Mucosa of stomach (tissue), 1 donor: Measurements from ENCODE around the gene SLC1A7.

Experiments
- H3K27me3 ChIP-seq: one replicate; pipeline ENCODE4 v1.7.0; 2013; ENCODE audit warnings: mild to moderate bottlenecking, low read length; ENCODE audit not compliant: control insufficient read depth, insufficient read depth
- H3K36me3 ChIP-seq: one replicate; pipeline ENCODE4 v1.7.0; 2013; ENCODE audit warnings: low read length; ENCODE audit not compliant: control insufficient read depth, insufficient read depth
- H3K4me1 ChIP-seq: one replicate; pipeline ENCODE4 v1.7.0; 2013; ENCODE audit warnings: mild to moderate bottlenecking, low read length; ENCODE audit not compliant: control insufficient read depth, insufficient read depth
- H3K4me3 ChIP-seq: one replicate; pipeline ENCODE4 v1.7.0; 2013; ENCODE audit warnings: low read length
- H3K9ac ChIP-seq: one replicate; pipeline ENCODE4 v1.7.0; 2013; ENCODE audit warnings: mild to moderate bottlenecking, low read length, moderate library complexity
- H3K9me3 ChIP-seq: one replicate; pipeline ENCODE4 v1.7.0; 2013; ENCODE audit warnings: mild to moderate bottlenecking, low read length, moderate library complexity; ENCODE audit not compliant: control insufficient read depth
- donor health status: Pancreatic carcinoma.

The SLC1A7 gene

GRCh38 chr1:53065391-53065790 is 77.0 kb downstream of the SLC1A7 start:
- Histone ChIP-seq H3K27me3 (peaks cover 38% of the 10 kb centered on the region), H3K4me1 (peaks cover 6% of the 10 kb centered on the region), H3K9me3 (no peaks in the 10 kb centered on the region), H3K4me3 (no peak overlapping the region), H3K36me3 (no peaks in the 10 kb centered on the region), H3K9ac (no peak overlapping the region)

DNA sequence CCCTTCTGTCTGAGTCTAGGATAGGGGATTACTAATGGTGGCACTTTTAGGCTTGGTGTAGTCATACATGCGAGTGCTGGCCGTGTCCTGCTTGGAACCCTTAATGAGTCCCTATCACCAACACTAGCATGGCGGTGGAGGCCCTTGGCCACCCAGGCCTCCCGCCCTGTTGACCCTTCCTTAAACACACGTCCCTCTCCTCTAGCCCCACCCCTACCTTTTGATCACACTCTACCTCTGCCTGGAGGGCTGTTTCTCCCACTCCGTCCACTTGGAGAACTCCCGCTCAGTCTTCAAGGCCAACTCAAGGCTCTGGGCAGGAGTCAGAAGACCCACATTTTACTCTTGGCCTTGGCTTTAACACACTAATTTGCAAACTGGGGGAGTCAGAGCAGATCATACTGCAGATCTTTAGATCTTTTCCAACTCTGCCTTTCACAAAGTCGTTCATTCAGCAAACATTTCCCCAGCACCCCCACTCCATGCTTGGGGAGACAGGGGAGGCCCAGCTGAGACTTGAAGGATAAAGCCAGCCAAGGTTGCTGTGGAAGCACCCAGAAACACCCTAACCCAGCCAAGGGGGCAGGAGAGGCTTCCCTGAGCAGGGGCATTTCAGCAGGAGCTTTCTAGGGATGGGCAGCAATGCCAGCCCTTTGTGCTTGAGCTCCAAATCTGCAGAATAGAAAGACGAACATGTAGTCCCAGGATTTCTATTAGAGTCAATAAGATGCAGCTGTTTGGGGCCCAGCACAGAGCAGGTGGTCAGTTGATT is 78.5 kb downstream of the SLC1A7 start:
- no peak overlapping the region for H3K4me3 ChIP-seq
- peaks cover 6% of the 10 kb centered on the region for H3K4me1 ChIP-seq
- no peaks in the 10 kb centered on the region for H3K9me3 ChIP-seq
- H3K36me3 ChIP-seq: no peaks in the 10 kb centered on the region
- peaks cover 38% of the 10 kb centered on the region for H3K27me3 ChIP-seq
- no peak overlapping the region for H3K9ac ChIP-seq

GRCh38 chr1:53062708-53063591 is 79.5 kb downstream of the SLC1A7 start:
- H3K9me3 ChIP-seq: no peaks in the 10 kb centered on the region
- H3K27me3 ChIP-seq: peaks cover 38% of the 10 kb centered on the region
- H3K4me1 ChIP-seq: peaks cover 6% of the 10 kb centered on the region
- H3K36me3 ChIP-seq: no peaks in the 10 kb centered on the region
- no peak overlapping the region for H3K4me3 ChIP-seq
- H3K9ac ChIP-seq: peak overlapping the region; percentile 64

DNA sequence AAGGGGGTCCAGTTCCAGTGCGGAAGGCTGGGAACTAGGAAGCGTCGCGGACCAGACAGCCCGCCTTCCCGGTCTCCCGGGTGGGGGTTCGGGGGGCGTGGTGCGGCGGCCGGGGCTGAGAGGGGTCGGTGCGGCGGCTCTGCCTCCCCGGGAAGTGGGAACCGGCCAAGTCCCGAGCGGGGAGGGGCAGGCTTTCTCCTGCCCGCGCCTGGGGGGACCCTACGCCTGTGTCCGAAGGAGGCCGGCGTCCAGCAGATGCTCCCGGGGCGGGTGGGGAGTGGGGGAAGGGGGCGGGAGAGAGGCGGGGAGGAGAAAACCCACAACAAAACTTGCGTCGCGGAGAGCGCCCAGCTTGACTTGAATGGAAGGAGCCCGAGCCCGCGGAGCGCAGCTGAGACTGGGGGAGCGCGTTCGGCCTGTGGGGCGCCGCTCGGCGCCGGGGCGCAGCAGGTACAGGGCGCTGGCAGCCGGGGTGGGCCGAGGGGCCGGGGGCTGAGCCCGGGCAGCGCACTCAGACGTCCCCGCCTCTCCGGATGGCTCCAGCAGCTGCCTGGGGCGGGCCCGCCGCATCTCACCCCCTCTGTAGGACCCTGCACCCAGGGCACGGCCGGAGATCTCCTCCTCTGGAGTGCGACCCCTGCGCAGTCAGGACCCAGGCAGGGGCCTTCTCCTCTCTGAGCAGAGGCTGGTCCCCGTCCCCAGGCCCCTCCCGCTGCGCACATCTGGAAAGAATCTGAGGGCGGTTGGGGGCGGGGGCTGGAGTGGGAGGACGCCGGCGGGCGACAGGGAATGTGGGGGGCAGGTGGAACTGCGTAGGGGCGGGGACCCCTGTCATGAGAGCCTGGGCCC is 80.4 kb downstream of the SLC1A7 start, which contains the start of gene PODN:
Gene PODN, plus strand, starts transcription at position 355 of the 849 bp plus-strand sequence. CDS start 7,643 bp downstream, outside the sequence.
- Histone ChIP-seq H3K27me3 (peaks cover 38% of the 10 kb centered on the region), H3K9me3 (no peaks in the 10 kb centered on the region), H3K36me3 (no peaks in the 10 kb centered on the region), H3K4me1 (peaks cover 6% of the 10 kb centered on the region), H3K9ac (peak within 1 kb of the TSS; percentile 64), H3K4me3 (no peak within 1 kb of the TSS)

GRCh38 chr1:53061123-53061858 is 81.1 kb downstream of the SLC1A7 start:
- Histone ChIP-seq H3K9ac (peak overlapping the region; percentile 50), H3K36me3 (no peaks in the 10 kb centered on the region), H3K4me1 (peaks cover 6% of the 10 kb centered on the region), H3K4me3 (no peak overlapping the region), H3K27me3 (peaks cover 38% of the 10 kb centered on the region), H3K9me3 (no peaks in the 10 kb centered on the region)

- Histone ChIP-seq H3K4me1 (peaks cover 6% of the 10 kb centered on the region), H3K27me3 (peaks cover 38% of the 10 kb centered on the region), H3K9me3 (no peaks in the 10 kb centered on the region), H3K36me3 (no peaks in the 10 kb centered on the region), H3K4me3 (no peak overlapping the region), H3K9ac (no peak overlapping the region)
Measured at GRCh38 chr1:53060579-53060978, 81.9 kb downstream of the SLC1A7 start.

GRCh38 chr1:53057127-53057526 is 85.3 kb downstream of the SLC1A7 start:
- no peak overlapping the region for H3K9ac ChIP-seq
- no peaks in the 10 kb centered on the region for H3K9me3 ChIP-seq
- H3K4me1 ChIP-seq: peaks cover 6% of the 10 kb centered on the region
- no peaks in the 10 kb centered on the region for H3K36me3 ChIP-seq
- no peak overlapping the region for H3K4me3 ChIP-seq
- H3K27me3 ChIP-seq: peaks cover 15% of the 10 kb centered on the region

GRCh38 chr1:53051676-53052075 is 90.8 kb downstream of the SLC1A7 start:
- Histone ChIP-seq H3K27me3 (no peaks in the 10 kb centered on the region), H3K36me3 (no peaks in the 10 kb centered on the region), H3K9me3 (no peaks in the 10 kb centered on the region)

GRCh38 chr1:53050310-53050709 is 92.1 kb downstream of the SLC1A7 start:
- Histone ChIP-seq H3K4me1 (peaks cover 22% of the 10 kb centered on the region), H3K9me3 (no peaks in the 10 kb centered on the region), H3K36me3 (no peaks in the 10 kb centered on the region), H3K9ac (no peak overlapping the region), H3K4me3 (no peak overlapping the region), H3K27me3 (no peaks in the 10 kb centered on the region)

More at GRCh38 chr1:53051676-53052075, 90.8 kb downstream of the SLC1A7 start:
- Histone ChIP-seq H3K4me1 (peaks cover 16% of the 10 kb centered on the region), H3K4me3 (no peak overlapping the region), H3K9ac (no peak overlapping the region)

DNA sequence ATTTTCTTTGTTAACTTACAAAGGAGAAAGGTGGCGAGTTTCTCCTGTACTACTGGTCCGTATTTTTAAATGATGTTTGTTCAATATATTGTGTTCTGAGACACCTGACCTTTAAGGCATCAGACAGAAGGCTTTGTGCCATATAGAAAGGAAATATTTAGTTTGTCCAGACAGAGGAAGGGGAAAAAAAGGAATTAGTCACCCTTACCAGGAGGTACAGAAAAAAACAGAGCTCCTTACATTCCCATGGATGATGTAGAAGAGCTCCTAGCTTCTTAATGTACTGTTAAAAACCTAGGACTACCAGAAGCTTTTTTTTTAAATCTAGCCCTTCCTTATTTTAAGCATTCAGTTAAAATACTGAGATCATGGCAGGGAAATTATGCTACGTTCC is 92.9 kb downstream of the SLC1A7 start:
- Histone ChIP-seq H3K27me3 (no peaks in the 10 kb centered on the region), H3K9me3 (no peaks in the 10 kb centered on the region)

GRCh38 chr1:53048960-53049573 is 93.4 kb downstream of the SLC1A7 start:
- H3K36me3 ChIP-seq: no peaks in the 10 kb centered on the region

More for the DNA sequence above, 92.9 kb downstream of the SLC1A7 start:
- Histone ChIP-seq H3K4me3 (no peak overlapping the region), H3K36me3 (no peaks in the 10 kb centered on the region), H3K9ac (no peak overlapping the region), H3K4me1 (peaks cover 22% of the 10 kb centered on the region)

More at GRCh38 chr1:53048960-53049573, 93.4 kb downstream of the SLC1A7 start:
- Histone ChIP-seq H3K9me3 (no peaks in the 10 kb centered on the region), H3K27me3 (no peaks in the 10 kb centered on the region), H3K4me1 (peaks cover 22% of the 10 kb centered on the region), H3K9ac (no peak overlapping the region), H3K4me3 (no peak overlapping the region)
